ENCODE results near the gene ANP32D.

GRCh38 chr12:48454667-48455066 is 17.7 kb upstream of the ANP32D start:
- peak in 1 of 7 experiments; percentile 7 for TF ChIP-seq CTCF (IDR thresholded peaks at IDR 0.05)
- TF ChIP-seq POLR2AphosphoS5 (IDR thresholded peaks at IDR 0.05): no peak
